ENCODE results near the gene TBC1D14.

DNA sequence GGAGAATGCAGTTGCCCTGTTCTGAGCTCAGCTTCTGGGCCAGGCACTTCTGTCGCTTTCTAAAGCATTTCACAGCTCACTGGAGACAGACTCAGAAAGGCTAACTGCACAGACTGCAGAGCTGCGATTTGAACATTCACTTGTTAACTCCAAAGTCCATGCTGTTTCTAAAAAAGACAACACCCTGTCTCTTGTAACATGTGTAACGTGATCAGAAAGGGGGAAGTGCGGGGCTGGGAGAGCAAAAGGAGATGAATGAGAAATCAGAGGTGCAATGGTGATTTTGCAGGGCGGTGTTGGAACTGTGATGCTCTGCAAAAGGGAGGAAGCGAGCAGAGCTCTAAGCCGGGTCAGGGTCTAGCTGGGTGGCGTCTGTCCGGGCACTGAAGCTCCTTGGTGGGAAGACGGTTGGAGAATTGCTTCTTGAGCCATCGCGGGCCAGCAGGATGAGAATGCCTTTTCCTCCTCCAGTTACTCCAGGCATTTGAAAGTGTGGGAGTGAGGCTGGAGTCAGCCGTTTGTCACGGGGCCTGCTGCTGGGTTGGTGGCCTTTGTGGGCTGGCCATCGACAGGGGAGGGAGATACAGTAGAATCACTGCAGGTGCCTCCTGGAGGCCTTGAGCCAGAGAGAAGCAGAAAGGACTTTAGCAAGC lies 20.3 kb downstream of the TBC1D14 start:
- TF ChIP-seq, protein P1, sequence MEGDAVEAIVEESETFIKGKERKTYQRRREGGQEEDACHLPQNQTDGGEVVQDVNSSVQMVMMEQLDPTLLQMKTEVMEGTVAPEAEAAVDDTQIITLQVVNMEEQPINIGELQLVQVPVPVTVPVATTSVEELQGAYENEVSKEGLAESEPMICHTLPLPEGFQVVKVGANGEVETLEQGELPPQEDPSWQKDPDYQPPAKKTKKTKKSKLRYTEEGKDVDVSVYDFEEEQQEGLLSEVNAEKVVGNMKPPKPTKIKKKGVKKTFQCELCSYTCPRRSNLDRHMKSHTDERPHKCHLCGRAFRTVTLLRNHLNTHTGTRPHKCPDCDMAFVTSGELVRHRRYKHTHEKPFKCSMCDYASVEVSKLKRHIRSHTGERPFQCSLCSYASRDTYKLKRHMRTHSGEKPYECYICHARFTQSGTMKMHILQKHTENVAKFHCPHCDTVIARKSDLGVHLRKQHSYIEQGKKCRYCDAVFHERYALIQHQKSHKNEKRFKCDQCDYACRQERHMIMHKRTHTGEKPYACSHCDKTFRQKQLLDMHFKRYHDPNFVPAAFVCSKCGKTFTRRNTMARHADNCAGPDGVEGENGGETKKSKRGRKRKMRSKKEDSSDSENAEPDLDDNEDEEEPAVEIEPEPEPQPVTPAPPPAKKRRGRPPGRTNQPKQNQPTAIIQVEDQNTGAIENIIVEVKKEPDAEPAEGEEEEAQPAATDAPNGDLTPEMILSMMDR (IDR thresholded peaks at IDR 0.05), result peak in 1 of 6 experiments; percentile 5
- no peak for TF ChIP-seq POLR2A (IDR thresholded peaks at IDR 0.05)
